GM12874 (cell line): ENCODE data around the gene CERS3.

Experiments
- CTCF ChIP-seq: IDR thresholded peaks from 2 replicates; pipeline ENCODE4 v1.5.1; 2011; ENCODE audit warnings: low read depth, mild to moderate bottlenecking, control low read depth, low read length, moderate library complexity; ENCODE audit not compliant: insufficient read depth

The CERS3 gene

DNA sequence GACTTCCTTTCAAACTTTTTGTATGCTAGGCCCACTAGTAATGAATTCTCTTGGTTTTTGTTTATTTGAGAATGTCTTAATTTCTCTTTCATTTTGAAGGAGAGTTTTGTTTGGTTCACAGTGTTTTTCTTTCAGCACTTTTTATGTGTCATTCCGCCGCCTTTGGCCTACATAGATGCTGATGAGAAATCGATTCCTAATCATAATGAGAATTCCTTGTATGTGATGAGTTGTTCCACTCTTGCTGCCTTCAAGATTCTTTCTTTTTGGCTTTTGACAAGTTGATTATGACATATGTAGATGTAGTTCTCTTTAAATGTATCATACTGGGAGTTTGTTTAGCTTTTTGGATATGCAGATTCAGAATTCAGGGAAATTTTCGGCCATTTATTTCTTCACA is 35.5 kb downstream of the CERS3 start:
- no peak for TF ChIP-seq CTCF

GRCh38 chr15:100484443-100484842 is 44.3 kb downstream of the CERS3 start:
- TF ChIP-seq CTCF = no peak

DNA sequence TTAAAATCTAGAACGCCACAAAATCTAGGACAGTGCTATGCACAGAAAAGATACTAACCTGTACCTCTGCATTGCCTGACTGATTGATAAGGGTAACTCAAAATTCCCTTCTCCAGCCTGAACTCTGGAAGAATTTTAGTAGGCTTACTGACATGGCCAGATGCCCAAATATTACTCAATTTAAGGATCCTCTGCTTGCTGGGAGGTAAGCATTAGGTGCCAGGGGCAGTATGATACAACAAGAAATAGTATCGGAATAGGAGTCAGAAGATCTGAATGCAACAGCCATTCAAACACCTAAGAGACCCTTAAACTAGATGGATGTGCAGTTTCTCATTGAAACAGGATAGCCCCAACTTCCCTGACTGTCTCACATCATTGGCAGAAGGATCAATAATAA is 45.4 kb downstream of the CERS3 start:
- TF ChIP-seq CTCF = no peak

DNA sequence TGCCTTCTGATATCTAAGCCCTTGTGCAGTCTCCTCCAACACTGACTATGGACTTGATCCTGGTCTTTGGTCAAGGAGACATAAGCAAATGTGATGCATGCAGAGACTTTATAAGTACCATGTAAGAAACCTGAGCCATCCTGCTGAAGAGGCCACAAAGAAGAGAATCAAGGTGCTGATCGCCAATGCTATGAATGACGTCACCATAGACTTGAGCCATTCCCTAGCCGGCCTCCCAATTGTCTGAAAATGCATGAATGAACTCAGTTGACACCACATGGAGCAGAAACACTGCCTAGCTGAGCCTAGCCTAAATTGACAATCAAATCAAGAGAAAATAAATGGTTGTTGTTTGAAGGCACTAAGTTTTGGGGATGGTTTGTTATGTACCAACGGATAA is 51.9 kb downstream of the CERS3 start:
- TF ChIP-seq CTCF = no peak

- no peak for TF ChIP-seq CTCF
Measured at GRCh38 chr15:100472736-100473135, 56.0 kb downstream of the CERS3 start.

DNA sequence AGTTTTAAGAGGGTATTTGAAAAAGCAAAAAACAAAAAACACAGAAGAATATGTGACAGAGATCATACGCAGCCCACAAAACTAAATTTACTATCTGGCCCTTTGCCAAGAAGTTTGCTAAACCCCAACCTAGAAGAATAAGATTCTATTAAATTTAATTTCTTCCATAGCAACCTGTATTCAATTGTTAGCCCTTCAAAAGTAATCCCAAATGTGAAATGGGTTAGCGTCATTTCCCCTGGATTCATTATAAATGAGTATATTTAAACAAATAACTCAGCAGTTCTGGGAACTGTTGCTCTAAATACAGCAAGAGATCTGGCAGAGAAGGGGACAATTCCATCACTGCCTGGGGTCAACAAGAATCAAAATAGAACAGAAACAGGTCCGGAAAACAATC is 56.8 kb downstream of the CERS3 start:
- no peak for TF ChIP-seq CTCF

DNA sequence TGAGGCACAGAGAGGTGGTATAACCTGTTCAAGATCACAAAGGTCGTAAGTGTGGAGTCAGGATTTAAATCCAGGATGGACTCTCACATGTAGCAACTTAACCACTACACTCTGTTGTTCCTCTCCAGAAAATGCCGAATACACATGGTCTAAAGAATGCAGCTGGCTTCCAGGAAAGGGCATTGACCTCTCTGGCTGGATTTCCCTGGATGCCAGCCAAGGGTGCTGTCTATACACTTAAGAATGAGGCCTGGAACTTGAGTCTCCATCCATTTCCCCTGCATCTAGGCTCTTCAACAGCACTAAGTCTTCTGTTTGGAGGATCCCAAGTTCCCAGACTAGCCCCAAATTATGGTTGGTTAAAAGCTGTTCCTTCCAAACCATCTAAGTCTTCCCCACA is 60.5 kb downstream of the CERS3 start:
- TF ChIP-seq CTCF = no peak

GRCh38 chr15:100466073-100466472 is 62.7 kb downstream of the CERS3 start:
- TF ChIP-seq CTCF = no peak
